Measurements from ENCODE around the gene RNU2-63P. TPM values are rescaled to one million over a fixed set of nuclear protein-coding genes. Genes with fewer than 3 reads are reported as not detected.

Gene RNU2-63P
- total and polyA plus RNA-seq, 12 donors: 4.9 to 45.8 (median 15.2) TPM; not detected in 9

DNA sequence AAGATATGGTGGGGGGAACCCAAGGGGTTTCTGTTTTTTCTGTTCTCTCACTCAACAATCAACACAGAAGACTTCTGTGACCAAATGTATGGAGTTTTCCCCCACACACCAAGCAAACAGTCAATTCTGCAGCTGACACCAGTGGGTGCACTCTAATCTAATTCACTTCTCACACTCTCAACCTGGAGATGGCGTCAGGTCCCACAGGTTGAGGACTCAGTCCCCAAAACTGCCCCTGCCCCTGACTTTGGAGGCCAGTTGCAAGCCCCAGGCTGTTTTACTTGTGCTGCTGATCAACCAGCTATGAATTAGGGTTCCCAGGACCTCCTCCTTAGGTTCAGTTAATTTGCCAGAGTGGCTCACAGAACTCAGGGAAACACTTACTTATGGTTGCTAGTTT lies 6.2 kb downstream of the RNU2-63P start:
- TF ChIP-seq CTCF (IDR thresholded peaks at IDR 0.05) (no peak), POLR2A (IDR thresholded peaks at IDR 0.05) (no peak)
- Histone ChIP-seq H3K9me3 (replicated peaks in 1 of 3) (no peaks in the 10 kb centered on the region), H3K36me3 (replicated peaks in 1 of 2) (no peaks in the 10 kb centered on the region), H3K4me3 (no peak overlapping the region), H3K27ac (no peak overlapping the region), H3K27me3 (no peaks in the 10 kb centered on the region), H3K4me1 (replicated peaks in 1 of 2) (no peaks in the 10 kb centered on the region)
- DNase-seq: no peak
- intact Hi-C loops (cut with DNase I): no loop called here
- WGBS, 4 donors: 85 to 93% (median 90%) methylated on average over 1 of the region's 1 CpG

- Histone ChIP-seq H3K4me3 (no peak overlapping the region), H3K9me3 (replicated peaks in 1 of 3) (no peaks in the 10 kb centered on the region), H3K27me3 (no peaks in the 10 kb centered on the region), H3K27ac (no peak overlapping the region), H3K4me1 (replicated peaks in 1 of 2) (peaks cover 0 to 2% of the 10 kb centered on the region in 2 donors), H3K36me3 (replicated peaks in 1 of 2) (no peaks in the 10 kb centered on the region)
- TF ChIP-seq POLR2A (IDR thresholded peaks at IDR 0.05): no peak
- no peak for TF ChIP-seq CTCF (IDR thresholded peaks at IDR 0.05)
- no peak for DNase-seq
- 91 to 93% (median 91%) methylated on average over 16 of the region's 16 CpGs for WGBS, 4 donors
- intact Hi-C loops (cut with DNase I): no loop called here
Measured at GRCh38 chr2:88006912-88007439, 9.4 kb downstream of the RNU2-63P start.

DNA sequence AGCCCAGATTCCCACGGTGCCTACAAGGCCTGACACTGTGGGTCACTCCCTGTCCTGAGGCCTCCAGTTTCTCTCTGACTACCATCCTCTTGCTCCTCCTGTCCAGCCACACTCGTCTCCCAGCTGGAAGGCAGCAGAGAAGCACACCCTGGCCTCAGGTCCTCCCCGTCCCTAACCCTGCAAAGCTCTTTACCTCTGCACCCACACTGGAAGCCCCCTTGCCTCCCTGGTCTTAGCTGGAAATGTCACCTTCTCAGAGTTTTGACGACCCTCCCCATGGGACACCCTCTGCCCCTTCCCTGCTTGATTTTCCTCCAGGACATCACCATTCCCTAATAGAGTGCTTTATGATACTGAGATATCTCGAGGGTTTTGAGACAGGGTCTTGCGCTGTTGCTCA lies 10.6 kb downstream of the RNU2-63P start:
- no peak for DNase-seq
- WGBS, 4 donors: 71 to 87% (median 80%) methylated on average over 6 of the region's 6 CpGs
- intact Hi-C loops (cut with DNase I): no loop called here
- Histone ChIP-seq H3K9me3 (replicated peaks in 1 of 3) (no peaks in the 10 kb centered on the region), H3K4me3 (no peak overlapping the region), H3K36me3 (replicated peaks in 1 of 2) (no peaks in the 10 kb centered on the region), H3K4me1 (replicated peaks in 1 of 2) (peaks cover 0 to 7% of the 10 kb centered on the region in 2 donors), H3K27ac (no peak overlapping the region), H3K27me3 (no peaks in the 10 kb centered on the region)
- TF ChIP-seq CTCF (IDR thresholded peaks at IDR 0.05) (no peak), POLR2A (IDR thresholded peaks at IDR 0.05) (no peak)

- no peaks in the 10 kb centered on the region for H3K9me3 ChIP-seq (replicated peaks in 1 of 3)
- H3K4me1 ChIP-seq (replicated peaks in 1 of 2): peaks cover 0 to 7% of the 10 kb centered on the region in 2 donors
- WGBS, 4 donors: 45 to 66% (median 55%) methylated on average over 34 of the region's 34 CpGs
- no peak overlapping the region for H3K4me3 ChIP-seq
- no peaks in the 10 kb centered on the region for H3K27me3 ChIP-seq
- no peaks in the 10 kb centered on the region for H3K36me3 ChIP-seq (replicated peaks in 1 of 2)
- no peak for DNase-seq
- no peak overlapping the region for H3K27ac ChIP-seq
- intact Hi-C loops (cut with DNase I): no loop called here
- TF ChIP-seq CTCF (IDR thresholded peaks at IDR 0.05): no peak
- no peak for TF ChIP-seq POLR2A (IDR thresholded peaks at IDR 0.05)
Measured at GRCh38 chr2:88003074-88003755, 13.1 kb downstream of the RNU2-63P start.

Measured in adrenal gland (tissue), 12 donors.